Effector CD8-positive, alpha-beta T cell (primary cell): ENCODE results near the gene CLCNKB.
A peak's percentile ranks its signal among the peaks of the same experiment; 100 is the strongest.
"Not testable (repeated sequence)": the region's sequence is repeated elsewhere in the genome, so short reads cannot be mapped to it uniquely, and the experiment has no call there.

Experiments used
- DNase-seq: peaks from one replicate; lab custom pipeline; 2025; lab: John Stamatoyannopoulos, UW

The CLCNKB gene

GRCh38 chr1:16061266-16061665, 17.7 kb downstream of the CLCNKB start:
- DNase-seq = no peak

DNA sequence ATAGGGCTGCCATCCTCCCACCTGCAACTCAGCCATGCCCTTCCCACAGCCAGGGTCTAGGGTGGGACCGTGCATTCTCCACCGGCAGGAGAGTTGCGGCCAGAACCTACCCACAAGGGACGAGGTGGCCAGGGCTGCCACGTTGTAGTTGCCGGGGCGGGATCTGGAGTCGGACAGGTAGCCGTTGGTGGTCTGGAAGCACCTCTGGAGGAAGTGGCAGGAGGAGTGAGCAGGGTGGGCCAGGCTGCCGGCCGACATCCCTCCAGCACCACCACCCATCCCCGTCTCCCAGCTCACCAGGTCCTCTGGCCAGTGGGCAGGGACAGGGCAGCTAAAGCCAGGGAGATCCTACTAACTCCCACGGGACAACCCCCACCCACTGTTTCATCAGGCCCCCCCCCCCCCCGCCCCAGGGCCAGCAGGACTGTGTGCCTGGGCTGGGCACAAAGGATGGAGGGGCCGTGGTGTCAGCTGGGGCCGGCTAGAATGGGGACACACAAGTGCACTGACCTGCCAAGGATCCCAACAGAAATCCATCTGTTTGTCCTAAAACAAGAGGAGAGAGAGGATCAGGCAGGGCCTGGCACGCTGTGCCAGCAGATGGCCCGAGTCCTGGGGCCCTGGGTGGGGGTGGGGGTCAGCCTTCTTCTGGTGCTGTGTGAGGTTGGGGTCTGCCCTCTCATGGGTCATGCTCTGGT, 18.6 kb downstream of the CLCNKB start:
- DNase-seq = not testable (repeated sequence)

DNA sequence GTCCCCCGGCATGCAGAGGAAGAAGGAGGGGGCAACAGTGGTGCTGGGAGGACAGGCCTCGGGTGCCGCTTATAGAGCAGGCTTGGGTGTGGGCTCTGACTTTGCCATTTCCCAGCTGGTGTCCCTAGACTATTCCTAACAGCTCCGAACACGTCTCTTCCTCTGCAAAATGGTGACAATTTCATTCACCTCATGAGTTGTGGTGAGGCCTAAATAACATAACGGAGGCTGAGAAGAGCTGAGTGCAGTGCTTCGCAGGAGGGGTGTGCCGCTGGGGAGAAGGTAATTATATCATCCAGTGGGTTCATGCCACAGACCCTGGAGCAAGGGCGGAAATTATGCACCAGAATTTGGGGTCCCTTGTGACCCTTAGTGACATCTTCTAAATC, 19.1 kb downstream of the CLCNKB start:
- not testable (repeated sequence) for DNase-seq

DNA sequence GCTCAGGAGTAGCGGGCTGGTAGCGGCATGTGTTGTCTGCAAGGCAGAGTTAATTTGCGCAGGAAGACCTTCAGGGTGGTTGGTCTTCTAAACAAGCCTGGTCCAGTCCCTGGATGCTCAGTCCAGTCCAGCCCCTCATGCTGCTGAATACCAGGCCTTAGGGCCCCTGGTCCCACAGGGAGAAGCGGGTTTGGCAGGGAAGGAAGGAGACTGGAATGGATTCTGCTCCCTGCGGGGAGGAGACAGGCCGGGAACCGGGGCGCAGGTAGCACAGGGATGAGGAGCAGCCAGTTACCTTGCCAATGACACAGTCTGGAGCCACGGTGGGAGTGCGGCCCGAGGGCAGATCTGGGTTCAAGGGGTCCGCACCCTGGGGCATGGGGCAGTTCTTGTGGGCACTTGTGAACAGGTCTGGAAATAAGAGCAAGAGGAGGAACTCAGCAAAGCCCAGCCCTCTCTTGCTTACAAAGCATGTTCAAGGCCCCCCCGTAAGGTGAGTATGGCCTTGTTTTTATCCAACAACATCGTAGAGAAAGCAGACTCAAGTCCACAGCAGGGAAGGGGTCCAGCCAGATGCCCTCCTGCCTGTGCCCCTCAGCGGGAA, 19.7 kb downstream of the CLCNKB start:
- no peak for DNase-seq

- no peak for DNase-seq
Observed at GRCh38 chr1:16063921-16064320, 20.3 kb downstream of the CLCNKB start.

DNA sequence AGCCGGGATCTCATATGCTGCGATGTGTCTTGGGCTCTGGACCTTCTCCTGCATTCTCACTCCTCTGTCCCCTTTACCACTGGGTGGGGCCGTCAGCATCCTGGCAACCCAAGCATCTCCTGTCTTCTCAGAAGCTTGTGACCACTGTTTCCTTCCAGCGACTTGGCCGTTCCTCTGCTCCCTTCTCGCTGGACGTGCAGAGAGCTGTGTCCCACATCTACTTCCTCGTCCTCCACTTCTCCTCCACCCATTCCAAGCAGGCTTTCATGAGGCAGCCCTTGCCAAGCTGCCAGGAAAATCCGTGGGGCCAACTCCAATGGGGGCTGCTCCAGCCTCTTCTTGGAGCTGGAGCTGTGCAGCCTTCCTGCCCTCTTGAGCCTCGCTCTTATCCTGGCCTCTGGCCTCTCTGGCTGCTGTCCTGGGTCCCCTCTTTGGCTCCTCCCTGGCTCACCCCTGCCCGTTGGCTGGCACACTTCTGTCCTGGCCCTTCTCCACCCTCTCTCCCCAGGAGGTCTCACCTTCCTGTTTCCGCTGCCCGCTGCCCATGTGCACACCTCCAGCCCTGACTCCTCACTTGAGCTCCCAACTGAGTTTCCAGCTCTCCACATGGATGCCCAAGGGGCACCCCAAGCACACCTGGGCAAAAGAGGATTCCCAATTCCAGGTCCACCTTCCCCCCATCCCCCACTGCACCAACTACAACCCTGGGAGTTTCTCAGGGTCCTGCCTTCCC, 21.1 kb downstream of the CLCNKB start:
- no peak for DNase-seq

DNA sequence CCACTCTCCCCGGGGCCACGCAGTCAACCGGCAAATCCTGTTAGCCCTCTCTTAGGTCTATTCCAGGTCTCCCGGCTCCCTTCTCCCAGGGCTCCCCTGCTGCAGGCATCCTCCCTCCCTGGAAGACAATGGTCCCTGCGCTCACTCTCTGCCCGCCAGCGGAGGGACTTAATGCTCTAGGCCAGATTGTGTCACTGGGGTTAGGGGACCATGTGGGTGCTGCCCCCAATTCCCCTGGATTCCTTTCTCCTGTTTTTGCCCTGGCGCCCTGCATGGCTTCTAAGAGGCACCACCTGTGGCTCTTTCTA, 21.6 kb downstream of the CLCNKB start:
- no peak for DNase-seq

GRCh38 chr1:16066245-16066644, 22.7 kb downstream of the CLCNKB start:
- no peak for DNase-seq

GRCh38 chr1:16067127-16067768, 23.7 kb downstream of the CLCNKB start:
- no peak for DNase-seq

GRCh38 chr1:16067933-16068332, 24.4 kb downstream of the CLCNKB start:
- DNase-seq = no peak

DNA sequence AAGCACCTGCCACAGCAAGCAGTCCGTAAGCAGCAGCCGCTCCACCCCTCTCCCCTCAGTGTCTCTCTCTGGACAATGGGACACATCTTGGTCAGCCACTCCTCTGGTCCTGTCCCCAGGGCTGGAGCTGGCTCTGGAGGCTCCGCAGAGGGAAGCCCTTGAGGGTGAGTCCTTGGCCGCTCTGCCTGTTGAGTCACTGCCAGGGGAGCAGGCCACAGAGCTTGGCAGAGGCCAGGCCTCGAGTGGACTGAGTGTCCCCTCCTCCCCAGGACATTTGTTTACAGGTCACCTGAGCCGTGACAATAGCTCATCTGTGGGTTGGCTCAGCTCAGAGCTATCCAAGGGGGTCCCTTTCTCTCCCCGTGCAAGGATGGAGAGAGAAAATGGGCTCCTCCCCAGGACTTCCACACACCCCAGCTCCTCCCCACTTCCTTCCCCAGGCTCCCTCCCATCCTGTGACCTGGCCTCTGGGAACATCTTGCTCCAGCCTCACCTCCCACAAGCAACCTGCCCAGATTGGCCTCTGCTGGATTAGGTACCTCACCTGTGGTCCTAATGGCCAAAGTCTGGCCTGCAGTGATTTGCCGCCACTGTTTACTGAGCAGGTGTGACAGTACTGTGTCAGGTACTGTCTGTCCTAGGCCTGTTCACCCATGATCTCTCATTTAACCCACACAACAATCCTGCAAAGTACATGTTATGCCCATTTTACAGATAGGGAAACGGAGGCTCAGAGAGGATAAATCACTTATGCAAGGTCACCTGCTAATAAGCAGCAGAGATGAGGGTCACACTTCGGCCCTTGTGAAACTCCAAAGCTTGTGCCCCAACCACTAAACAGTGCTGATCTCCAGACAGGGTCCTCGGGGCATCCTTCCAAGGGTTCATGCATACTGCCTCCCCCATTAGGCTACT, 25.0 kb downstream of the CLCNKB start:
- no peak for DNase-seq

DNA sequence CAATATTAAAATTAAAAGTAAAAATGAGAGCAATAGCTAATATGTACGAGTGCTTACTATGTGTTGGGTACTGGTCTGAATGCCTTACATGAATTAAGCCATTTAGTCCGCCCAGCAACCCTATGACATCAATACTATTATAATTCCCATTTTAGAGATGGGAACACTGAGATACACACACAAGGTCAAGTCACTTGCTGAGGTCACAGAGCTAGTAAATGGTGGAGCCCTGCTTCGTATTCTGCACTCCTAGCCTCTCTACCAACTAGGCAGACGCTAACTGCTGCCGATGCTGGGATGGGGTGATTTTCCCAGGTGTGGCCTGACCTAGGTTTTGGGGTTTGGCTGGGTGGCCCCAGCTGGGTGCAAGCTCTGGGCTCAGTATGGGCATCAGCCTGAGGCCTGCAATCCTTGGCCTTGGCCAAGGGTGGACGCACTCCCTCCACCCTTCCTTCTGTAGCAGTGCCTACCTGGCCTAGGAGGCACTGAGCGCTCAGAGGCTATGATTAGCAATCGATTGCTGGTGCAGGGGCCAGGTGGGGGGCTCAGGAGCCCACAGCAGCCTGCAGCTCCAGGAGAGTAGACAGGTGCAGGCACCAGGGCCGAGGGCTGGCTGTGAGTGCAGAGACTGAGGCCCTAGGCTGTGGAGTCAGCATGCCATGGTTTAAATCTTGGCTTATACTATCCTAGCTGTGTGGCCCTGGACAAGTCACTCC, 27.2 kb downstream of the CLCNKB start:
- DNase-seq = no peak

DNA sequence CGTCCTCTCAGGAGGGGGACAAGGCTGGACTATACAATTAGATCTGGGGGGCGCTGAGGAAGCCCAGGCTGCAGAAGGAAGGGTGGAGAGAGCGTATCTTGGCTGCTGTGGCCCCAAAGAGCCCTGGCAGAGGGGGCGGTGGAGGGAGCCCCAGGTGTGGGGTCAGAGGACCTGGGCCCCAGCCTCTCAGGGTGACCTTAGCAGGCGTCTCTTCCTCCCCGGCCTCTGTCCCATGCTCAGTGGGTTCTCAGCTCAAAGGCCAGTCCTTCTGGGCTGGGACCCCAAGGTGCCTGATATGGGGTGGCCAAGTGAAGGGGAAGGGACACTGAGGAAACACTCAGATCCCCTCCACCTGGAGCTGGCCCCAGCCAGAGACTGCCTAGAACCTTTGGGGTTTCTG, 28.0 kb downstream of the CLCNKB start:
- DNase-seq = no peak

DNA sequence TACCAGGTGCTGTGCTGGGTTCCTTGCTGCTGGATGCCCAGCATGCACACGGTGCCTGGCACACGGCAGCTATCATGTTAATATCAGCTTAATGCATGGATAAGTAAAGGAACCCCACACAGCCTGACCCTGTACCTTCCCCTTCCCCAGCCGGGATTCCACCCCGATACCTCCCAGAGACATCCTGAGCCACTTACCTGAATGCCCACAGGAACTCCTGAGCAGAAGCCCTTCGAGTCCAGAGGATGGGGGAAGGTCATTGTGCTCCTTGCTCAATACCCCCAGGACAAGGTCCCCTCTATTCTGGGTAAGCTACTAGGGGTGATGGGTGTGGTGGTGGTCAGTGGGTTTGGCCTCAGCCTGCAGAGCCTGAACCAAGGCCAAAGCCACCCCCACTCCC, 28.5 kb downstream of the CLCNKB start:
- no peak for DNase-seq

GRCh38 chr1:16072616-16073484, 29.3 kb downstream of the CLCNKB start:
- DNase-seq = no peak

GRCh38 chr1:16073490-16074119, 30.0 kb downstream of the CLCNKB start, which contains the start of gene FAM131C:
Gene FAM131C, minus strand, starts transcription at chr1:16073651. Its CDS starts 209 bp downstream, at chr1:16073442.
- peak; percentile 17 for DNase-seq

- no peak for DNase-seq
Observed at GRCh38 chr1:16074217-16074616, 30.6 kb downstream of the CLCNKB start.

GRCh38 chr1:16075337-16076030, 31.9 kb downstream of the CLCNKB start:
- no peak for DNase-seq
